Tibial nerve (tissue), 4 donors: Measurements from ENCODE around the gene TLE4. TPM values are rescaled to one million over a fixed set of nuclear protein-coding genes. Genes with fewer than 3 reads are reported as not detected.

Source experiments
- DNase-seq, 2 donors: peaks; one replicate each; pipeline ENCODE4 v3.0.0-alpha.2; 2019; ENCODE audit warnings: low spot score in 2 of 2
- H3K27ac ChIP-seq, 4 donors: fragments of 200-600 bp; sonication (generic) in 3 of 4; one replicate each; pipeline ENCODE4 v1.5.1; 2017 to 2019; ENCODE audit warnings: mild to moderate bottlenecking in 1 of 4
- H3K27me3 ChIP-seq, 2 donors: fragments of 200-600 bp; sonication (generic) in 1 of 2; one replicate each; pipeline versions ENCODE4 v1.5.1 to v1.6.0; 2017 to 2019
- H3K36me3 ChIP-seq, 3 donors: fragments of 200-600 bp; sonication (generic); one replicate each; pipeline ENCODE4 v1.5.1; 2018 to 2019
- H3K4me1 ChIP-seq, 4 donors: fragments of 200-600 bp; sonication (generic) in 3 of 4; one replicate each; pipeline ENCODE4 v1.5.1; 2017 to 2019
- H3K4me3 ChIP-seq, 4 donors: fragments of 200-600 bp; sonication (generic) in 3 of 4; one replicate each; pipeline ENCODE4 v1.5.1; 2017 to 2019; ENCODE audit warnings: mild to moderate bottlenecking in 1 of 4, moderate library complexity in 1 of 4
- H3K9me3 ChIP-seq, 4 donors: fragments of 200-600 bp; sonication (generic) in 3 of 4; one replicate each; pipeline ENCODE4 v1.5.1; 2017 to 2019
- CTCF ChIP-seq, 5 experiments: fragments of 200-600 bp in 3 of 5; fragments of 450-650 bp in 2 of 5; sonication (generic) in 3 of 5; IDR thresholded peaks; one replicate each; pipeline ENCODE4 v1.5.1; 2016 to 2019; ENCODE audit warnings: antibody characterized with exemption in 5 of 5, mild to moderate bottlenecking in 3 of 5, moderate library complexity in 2 of 5
- EP300 ChIP-seq, 2 donors: sonication (generic); formaldehyde crosslinking; IDR thresholded peaks; one replicate each; pipeline ENCODE4 v1.6.1; 2017; ENCODE audit warnings: antibody characterized with exemption in 2 of 2, mild to moderate bottlenecking in 1 of 2
- POLR2A ChIP-seq, 2 donors: fragments of 450-650 bp; IDR thresholded peaks; one replicate each; pipeline ENCODE4 v1.6.1; 2017; ENCODE audit warnings: antibody characterized with exemption in 2 of 2, mild to moderate bottlenecking in 2 of 2, moderate library complexity in 2 of 2
- WGBS, 2 donors: methylation state at CpG; one replicate each; pipeline ENCODE4 v1.1.5; 2018; 5-methylcytosine and 5-hydroxymethylcytosine counted together
- total RNA-seq, 4 donors: library from RNA; depleted of rRNA; stranded (reverse); fragments of >200 nt; gene quantifications; one replicate each; pipeline ENCODE4 v1.1.0, GENCODE V29; 2016

TLE4 gene
- total RNA-seq, 4 donors from 2014 or later, result 28.0 to 34.3 (median 29.8) TPM

- H3K36me3 ChIP-seq, result no peaks in the 10 kb centered on the region
- no peaks in the 10 kb centered on the region for H3K9me3 ChIP-seq
- H3K27me3 ChIP-seq, result no peaks in the 10 kb centered on the region
- DNase-seq, result no peak
- H3K4me1 ChIP-seq, result peaks cover 0 to 9% (median 0%) of the 10 kb centered on the region in 4 donors
- 60% methylated on average over 2 of the region's 2 CpGs for WGBS, 2 donors
- H3K4me3 ChIP-seq, result no peak overlapping the region
- TF ChIP-seq CTCF (IDR thresholded peaks at IDR 0.05) (no peak), POLR2A (IDR thresholded peaks at IDR 0.05) (no peak), EP300 (IDR thresholded peaks at IDR 0.05) (no peak)
- no peak overlapping the region for H3K27ac ChIP-seq
Measured at GRCh38 chr9:79567671-79568098, 4.1 kb upstream of the TLE4 start.

GRCh38 chr9:79568337-79569101, 3.2 kb upstream of the TLE4 start:
- H3K4me3 ChIP-seq, result no peak overlapping the region
- 75 to 77% methylated on average over 7 of the region's 7 CpGs for WGBS, 2 donors
- no peaks in the 10 kb centered on the region for H3K27me3 ChIP-seq
- no peak for DNase-seq
- no peak overlapping the region for H3K27ac ChIP-seq
- H3K4me1 ChIP-seq, result peaks cover 0 to 9% (median 0%) of the 10 kb centered on the region in 4 donors
- TF ChIP-seq EP300 (IDR thresholded peaks at IDR 0.05) (no peak), POLR2A (IDR thresholded peaks at IDR 0.05) (no peak), CTCF (IDR thresholded peaks at IDR 0.05) (no peak)
- H3K36me3 ChIP-seq, result no peaks in the 10 kb centered on the region
- no peaks in the 10 kb centered on the region for H3K9me3 ChIP-seq

- H3K27ac ChIP-seq, result peak overlapping the region in 1 of 4 donors; percentile 84
- TF ChIP-seq CTCF (IDR thresholded peaks at IDR 0.05), result no peak
- TF ChIP-seq EP300 (IDR thresholded peaks at IDR 0.05), result no peak
- TF ChIP-seq POLR2A (IDR thresholded peaks at IDR 0.05), result no peak
- no peaks in the 10 kb centered on the region for H3K9me3 ChIP-seq
- H3K36me3 ChIP-seq, result no peaks in the 10 kb centered on the region
- H3K4me1 ChIP-seq, result peaks cover 0 to 20% (median 0%) of the 10 kb centered on the region in 4 donors
- whole genome bisulfite sequencing, 2 donors, result 31 to 33% methylated on average over 18 of the region's 18 CpGs
- H3K27me3 ChIP-seq, result no peaks in the 10 kb centered on the region
- peak overlapping the region; percentile 68 to 81 (median 74) for H3K4me3 ChIP-seq
- no peak for DNase-seq
Measured at GRCh38 chr9:79569814-79570447, 1.8 kb upstream of the TLE4 start.

GRCh38 chr9:79570448-79571308, 1.1 kb upstream of the TLE4 start:
- DNase-seq, result peak in 1 of 2 donors; percentile 35
- no peaks in the 10 kb centered on the region for H3K9me3 ChIP-seq
- no peaks in the 10 kb centered on the region for H3K27me3 ChIP-seq
- peak overlapping the region; percentile 69 to 84 (median 77) for H3K27ac ChIP-seq
- TF ChIP-seq EP300 (IDR thresholded peaks at IDR 0.05) (no peak), CTCF (IDR thresholded peaks at IDR 0.05) (no peak), POLR2A (IDR thresholded peaks at IDR 0.05) (peak in 1 of 2 donors; percentile 4)
- H3K36me3 ChIP-seq, result no peaks in the 10 kb centered on the region
- peak overlapping the region; percentile 68 to 81 (median 74) for H3K4me3 ChIP-seq
- H3K4me1 ChIP-seq, result peaks cover 0 to 27% (median 0%) of the 10 kb centered on the region in 4 donors
- 1% methylated on average over 49 to 54 of the region's 69 CpGs for WGBS, 2 donors
